ENCODE results near the gene B3GLCT.
"Not testable (repeated sequence)": the region's sequence is repeated elsewhere in the genome, so short reads cannot be mapped to it uniquely, and the experiment has no call there.

B3GLCT gene

DNA sequence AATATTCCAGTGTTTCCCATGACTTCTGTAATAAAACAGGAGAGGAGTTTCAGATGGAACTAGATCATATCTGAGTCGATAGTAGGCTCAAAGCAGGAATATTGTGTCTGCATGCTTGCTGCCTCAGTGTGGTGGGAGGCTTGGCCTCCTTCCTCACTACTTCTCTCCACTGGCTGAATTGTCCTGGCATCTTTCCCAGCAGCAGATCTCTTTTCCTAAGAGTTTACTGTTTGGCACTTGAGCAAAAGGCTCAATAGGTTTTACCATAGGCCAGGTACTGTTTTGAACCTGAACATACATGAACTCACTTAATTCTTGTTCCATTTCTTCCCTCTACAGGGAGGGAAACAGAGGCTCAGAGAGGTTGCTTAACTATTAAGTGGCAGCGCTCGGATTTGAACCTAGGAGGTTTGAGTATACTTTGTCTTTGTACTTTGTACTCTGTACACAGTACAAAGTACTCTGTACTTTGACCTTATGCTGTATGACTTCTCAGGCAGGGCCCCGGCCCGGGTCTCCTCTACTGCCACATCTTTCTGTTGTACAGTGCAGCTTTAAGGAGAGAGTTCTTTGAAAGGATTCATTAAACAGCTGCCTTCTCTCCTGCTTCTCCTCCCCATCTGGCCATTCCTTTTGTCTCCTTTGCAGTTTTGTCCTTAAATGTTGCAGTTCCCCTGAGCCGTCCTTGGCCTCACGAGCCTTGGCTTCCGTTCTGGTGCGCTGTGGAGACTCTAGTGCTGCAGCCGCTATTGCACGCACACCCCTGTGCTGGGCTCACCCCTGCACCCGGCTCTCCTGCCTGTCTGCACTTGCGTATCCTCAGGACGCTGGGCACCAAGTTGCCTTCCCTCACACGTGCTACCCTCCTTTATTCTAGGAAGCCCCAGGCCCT, 8.1 kb downstream of the B3GLCT start:
- no peaks in the 10 kb centered on the region for H3K9me3 Mint-ChIP-seq
- H3K27me3 Mint-ChIP-seq = no peaks in the 10 kb centered on the region
- H3K4me3 Mint-ChIP-seq = no peak overlapping the region
- H3K4me1 Mint-ChIP-seq = peaks cover 18% of the 10 kb centered on the region
- no peaks in the 10 kb centered on the region for H3K36me3 Mint-ChIP-seq
- no peak overlapping the region for H3K27ac Mint-ChIP-seq

DNA sequence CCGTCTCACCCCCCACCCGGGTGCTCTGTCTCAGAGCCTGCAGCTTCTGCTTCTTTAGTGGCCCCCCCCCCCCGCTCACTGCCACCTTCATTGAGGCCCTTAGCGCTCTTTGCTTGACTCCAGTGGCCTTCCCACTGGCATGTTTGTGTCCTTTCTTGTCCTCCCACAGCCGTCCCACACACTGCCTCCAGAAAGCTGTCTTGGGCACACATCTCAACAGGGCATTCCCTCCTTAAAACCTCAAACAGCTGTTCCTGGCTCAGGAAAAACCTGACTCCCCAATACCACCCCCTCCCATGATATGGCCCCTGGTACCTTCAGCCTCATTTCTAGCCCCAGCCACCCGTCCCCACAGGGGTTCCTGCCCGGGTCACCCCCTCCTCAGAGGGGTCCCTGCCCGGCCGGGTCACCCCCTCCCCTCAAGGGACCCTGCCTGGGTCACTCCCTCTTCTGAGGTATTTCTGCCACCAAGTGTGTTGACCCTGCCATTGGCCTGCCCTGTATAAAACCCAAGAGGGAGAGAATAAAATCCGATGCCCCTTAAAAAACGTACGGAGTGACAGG, 8.9 kb downstream of the B3GLCT start:
- H3K4me3 Mint-ChIP-seq = no peak overlapping the region
- no peaks in the 10 kb centered on the region for H3K9me3 Mint-ChIP-seq
- H3K36me3 Mint-ChIP-seq = no peaks in the 10 kb centered on the region
- H3K27me3 Mint-ChIP-seq = no peaks in the 10 kb centered on the region
- H3K4me1 Mint-ChIP-seq = peaks cover 21% of the 10 kb centered on the region
- no peak overlapping the region for H3K27ac Mint-ChIP-seq

DNA sequence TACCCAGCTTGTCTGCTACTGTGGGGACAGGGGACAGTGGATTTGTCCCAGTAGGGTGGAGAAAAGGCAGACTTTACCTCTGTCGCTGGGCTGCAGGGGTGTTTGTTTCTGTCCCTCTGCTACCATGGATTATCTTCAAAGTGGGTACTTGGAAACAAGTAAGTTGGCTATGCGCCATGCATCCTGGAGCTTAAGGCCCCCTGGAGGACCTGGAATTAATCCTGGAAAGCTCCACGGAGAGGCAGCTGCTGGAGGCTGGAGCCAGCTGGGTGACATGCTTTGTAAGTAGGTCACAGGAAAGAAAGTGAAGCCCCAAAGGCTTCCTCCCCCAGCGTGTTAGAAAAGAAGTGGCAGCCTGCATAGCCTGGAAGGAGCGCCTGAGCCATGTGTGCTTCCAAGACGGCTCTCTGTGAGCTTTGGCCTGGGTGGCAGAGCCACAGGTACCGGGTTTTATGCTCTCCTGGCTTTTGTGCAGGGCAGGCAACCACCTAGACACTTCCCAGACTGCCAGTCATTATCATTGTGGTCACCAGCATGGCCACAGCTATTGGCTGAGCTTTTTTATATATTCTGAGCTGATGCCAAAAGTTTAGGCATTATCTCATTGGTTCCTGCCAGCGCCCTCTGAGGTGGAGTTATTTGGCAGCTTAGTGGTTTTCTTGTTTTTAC, 9.5 kb downstream of the B3GLCT start:
- no peaks in the 10 kb centered on the region for H3K36me3 Mint-ChIP-seq
- no peaks in the 10 kb centered on the region for H3K27me3 Mint-ChIP-seq
- H3K27ac Mint-ChIP-seq = no peak overlapping the region
- no peak overlapping the region for H3K4me3 Mint-ChIP-seq
- H3K4me1 Mint-ChIP-seq = peaks cover 21% of the 10 kb centered on the region
- no peaks in the 10 kb centered on the region for H3K9me3 Mint-ChIP-seq

DNA sequence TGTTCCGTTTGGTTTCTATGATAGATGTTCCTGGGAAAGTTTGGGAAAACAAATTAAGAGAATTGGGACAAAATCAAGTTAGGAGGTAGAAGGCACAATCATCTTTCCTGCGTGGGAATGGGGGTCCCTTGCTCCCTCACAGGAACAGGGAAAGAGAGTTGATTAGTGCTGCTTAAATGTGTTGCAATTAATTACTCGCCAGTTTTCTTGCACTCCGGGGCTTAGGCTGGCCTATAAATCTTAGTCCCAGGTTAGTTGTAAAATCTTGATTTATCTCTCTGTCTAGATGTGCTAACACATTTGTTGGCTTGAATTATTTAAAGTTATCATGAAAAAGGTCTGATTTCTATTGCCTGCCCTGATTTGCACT, 10.1 kb downstream of the B3GLCT start:
- no peaks in the 10 kb centered on the region for H3K9me3 Mint-ChIP-seq
- no peaks in the 10 kb centered on the region for H3K27me3 Mint-ChIP-seq
- H3K4me3 Mint-ChIP-seq = no peak overlapping the region
- peaks cover 20% of the 10 kb centered on the region for H3K4me1 Mint-ChIP-seq
- no peaks in the 10 kb centered on the region for H3K36me3 Mint-ChIP-seq
- no peak overlapping the region for H3K27ac Mint-ChIP-seq

DNA sequence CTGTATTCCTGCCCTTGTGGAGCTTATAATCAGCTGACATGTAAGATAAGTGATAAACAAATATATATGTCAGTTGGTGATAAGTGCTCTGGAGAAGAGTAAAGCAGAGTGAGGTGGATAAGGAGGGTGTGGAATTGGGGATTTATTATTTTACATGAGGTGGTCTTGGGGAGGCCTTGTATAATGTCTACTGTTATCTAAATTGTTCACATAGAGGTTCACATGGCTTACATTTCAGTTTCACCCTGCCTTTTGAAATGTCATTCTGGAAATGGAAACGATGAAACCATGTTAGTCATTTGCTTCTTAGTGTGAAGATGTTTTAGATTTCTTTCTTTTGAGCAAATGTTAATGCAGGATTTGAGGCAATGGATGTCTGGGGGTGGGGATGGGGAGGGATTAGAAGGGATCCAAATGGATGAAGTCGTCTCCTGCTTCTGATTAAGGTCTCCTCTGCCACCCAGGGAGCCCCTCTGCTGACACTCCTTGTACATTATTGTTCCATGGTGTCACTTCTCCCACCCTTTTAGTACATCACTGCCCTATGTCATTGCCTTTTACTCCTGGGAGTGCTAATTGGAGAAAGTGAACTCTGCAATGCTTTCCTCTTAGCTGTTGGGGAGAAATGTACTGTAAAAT, 14.0 kb downstream of the B3GLCT start:
- H3K4me3 Mint-ChIP-seq = no peak overlapping the region
- no peak overlapping the region for H3K27ac Mint-ChIP-seq
- no peaks in the 10 kb centered on the region for H3K27me3 Mint-ChIP-seq
- H3K36me3 Mint-ChIP-seq = peaks cover 6% of the 10 kb centered on the region
- H3K9me3 Mint-ChIP-seq = no peaks in the 10 kb centered on the region
- H3K4me1 Mint-ChIP-seq = peaks cover 13% of the 10 kb centered on the region

DNA sequence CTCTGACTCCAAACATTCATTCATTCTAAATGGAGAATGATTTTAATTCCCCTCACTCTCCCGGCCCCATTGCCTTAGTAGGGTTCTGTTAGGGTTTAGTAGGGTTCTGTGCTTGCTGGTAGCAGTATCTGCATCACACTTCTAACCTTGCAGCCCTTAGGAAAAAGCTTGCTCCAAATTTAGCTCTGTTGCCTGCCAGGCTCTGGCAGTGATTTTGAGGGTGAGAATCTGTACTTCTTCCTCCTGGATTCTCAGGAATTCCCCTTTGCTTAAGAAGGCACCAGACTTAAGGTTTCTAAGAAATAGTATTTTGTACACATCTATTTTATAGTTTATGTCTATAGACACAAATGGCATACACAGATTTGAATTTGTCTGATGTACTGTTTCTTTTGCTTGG, 14.7 kb downstream of the B3GLCT start:
- no peaks in the 10 kb centered on the region for H3K9me3 Mint-ChIP-seq
- H3K4me3 Mint-ChIP-seq = no peak overlapping the region
- peaks cover 6% of the 10 kb centered on the region for H3K36me3 Mint-ChIP-seq
- no peaks in the 10 kb centered on the region for H3K27me3 Mint-ChIP-seq
- no peak overlapping the region for H3K27ac Mint-ChIP-seq
- H3K4me1 Mint-ChIP-seq = peaks cover 13% of the 10 kb centered on the region

DNA sequence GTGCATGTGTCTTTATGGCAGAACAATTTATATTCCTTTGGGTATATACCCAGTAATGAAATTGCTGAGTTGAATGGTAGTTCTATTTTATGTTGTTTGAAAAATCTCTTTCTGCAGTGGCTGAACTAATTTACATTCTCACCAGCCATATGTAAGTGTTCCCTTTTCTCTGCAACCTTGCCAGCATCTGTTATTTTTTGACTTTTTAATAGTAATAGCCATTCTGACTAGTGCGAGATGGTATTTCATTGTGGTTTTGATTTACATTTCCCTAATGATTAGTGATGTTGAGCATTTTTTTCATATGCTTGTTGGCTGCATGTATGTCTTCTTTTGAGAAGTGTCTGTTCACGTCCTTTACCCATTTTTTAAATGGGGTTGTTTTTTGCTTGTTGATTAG, 17.1 kb downstream of the B3GLCT start:
- not testable (repeated sequence) for H3K27me3 Mint-ChIP-seq, H3K9me3 Mint-ChIP-seq, H3K4me3 Mint-ChIP-seq, H3K27ac Mint-ChIP-seq, H3K36me3 Mint-ChIP-seq
- H3K4me1 Mint-ChIP-seq = peaks cover 13% of the 10 kb centered on the region

DNA sequence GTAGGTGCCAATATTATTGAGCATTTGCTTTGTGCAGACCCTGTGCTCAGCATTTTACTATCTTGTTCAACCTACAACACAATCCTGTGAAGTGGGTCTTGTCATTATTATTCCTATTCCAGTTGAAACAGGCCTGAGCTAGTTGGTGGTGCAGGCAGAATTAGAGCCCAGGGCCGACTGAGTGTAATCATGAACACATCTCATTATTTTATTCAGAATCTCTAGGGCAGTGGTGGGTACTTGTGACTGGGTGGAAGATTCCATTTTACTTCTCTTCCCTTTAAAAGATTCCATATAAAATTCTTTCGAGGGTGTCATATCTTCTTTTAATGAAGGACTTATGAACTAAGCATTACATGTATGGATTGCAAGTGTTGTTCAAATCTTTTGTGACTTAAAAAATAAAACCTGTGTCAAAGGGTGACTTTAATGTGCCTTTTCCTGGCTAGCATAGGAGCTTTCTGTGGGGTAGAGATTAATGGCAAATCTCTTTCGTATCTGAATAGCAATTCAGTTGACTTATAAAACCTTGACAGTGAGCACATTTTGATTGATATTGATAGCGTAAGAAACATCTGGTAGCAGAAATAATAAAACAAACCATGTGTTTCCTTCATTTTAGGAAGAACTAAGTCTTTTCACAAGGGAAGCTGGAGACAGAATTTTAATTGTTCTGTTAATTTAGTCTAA, 20.3 kb downstream of the B3GLCT start:
- Mint-ChIP-seq H3K27me3 (no peaks in the 10 kb centered on the region), H3K4me1 (no peaks in the 10 kb centered on the region), H3K27ac (no peak overlapping the region), H3K4me3 (no peak overlapping the region), H3K9me3 (no peaks in the 10 kb centered on the region), H3K36me3 (peaks cover 14% of the 10 kb centered on the region)

DNA sequence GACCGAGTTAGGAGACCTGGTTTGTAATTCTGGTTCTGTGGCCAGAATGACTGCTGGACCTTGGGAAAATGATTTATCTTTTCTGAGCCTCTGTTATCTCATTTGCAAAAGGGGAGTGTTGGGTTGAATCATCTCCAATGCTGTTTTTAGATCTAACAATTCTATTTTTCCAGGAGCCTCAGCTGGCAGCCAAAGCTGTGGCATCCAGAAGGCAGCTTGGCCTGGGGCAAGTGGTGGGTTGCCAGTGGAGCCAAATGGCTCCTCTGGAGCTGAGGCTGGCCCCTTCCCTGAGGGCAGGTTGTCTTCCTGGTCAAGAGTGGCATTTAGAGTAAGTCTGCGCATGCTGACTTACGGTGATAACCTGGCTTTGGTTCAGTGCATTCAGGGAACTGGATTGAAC, 21.3 kb downstream of the B3GLCT start:
- Mint-ChIP-seq H3K4me3 (no peak overlapping the region), H3K9me3 (no peaks in the 10 kb centered on the region), H3K4me1 (no peaks in the 10 kb centered on the region), H3K27ac (no peak overlapping the region), H3K36me3 (peaks cover 14% of the 10 kb centered on the region), H3K27me3 (no peaks in the 10 kb centered on the region)

DNA sequence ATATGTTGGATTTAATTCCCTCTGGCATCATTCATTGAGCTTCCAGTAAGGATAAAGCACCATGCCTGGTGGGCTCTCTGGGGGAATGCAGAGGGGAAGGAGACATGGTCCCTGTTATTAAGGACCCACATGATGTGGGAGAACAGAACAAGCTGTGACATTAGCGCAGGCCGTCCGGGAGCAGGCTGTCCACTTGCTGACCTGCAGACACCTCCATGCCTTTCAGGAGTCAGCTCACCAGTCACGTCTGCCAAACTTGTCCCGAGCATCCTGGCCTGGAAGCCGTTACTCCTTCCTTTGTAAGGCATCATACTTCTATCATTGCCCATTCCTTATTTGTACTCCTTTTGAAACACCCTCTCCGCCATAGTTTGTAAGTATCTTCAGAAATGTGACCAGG, 23.4 kb downstream of the B3GLCT start:
- no peak overlapping the region for H3K27ac Mint-ChIP-seq
- H3K36me3 Mint-ChIP-seq = peaks cover 13% of the 10 kb centered on the region
- H3K9me3 Mint-ChIP-seq = no peaks in the 10 kb centered on the region
- H3K4me3 Mint-ChIP-seq = no peak overlapping the region
- H3K4me1 Mint-ChIP-seq = peaks cover 9% of the 10 kb centered on the region
- H3K27me3 Mint-ChIP-seq = no peaks in the 10 kb centered on the region

DNA sequence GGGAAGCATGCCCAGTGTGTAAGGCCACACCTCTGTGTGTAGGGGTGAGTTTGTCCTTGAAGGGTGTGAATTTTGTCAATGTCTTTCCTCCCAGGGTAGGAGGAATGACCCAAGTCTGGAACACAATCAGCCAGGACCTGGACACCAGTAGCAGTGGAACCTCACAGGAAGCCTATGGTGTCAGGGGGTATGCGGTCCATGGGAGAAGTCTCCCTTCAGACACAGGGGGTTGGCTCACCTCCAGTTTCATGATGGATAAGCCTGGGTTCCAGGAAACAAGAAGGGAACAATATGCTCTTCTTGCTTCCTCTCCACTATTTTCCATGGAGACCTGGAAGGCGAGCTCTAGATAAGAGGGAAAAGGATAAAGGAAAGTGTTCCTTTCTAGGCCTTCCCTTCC, 23.9 kb downstream of the B3GLCT start:
- H3K27me3 Mint-ChIP-seq = no peaks in the 10 kb centered on the region
- peaks cover 9% of the 10 kb centered on the region for H3K4me1 Mint-ChIP-seq
- no peak overlapping the region for H3K4me3 Mint-ChIP-seq
- H3K27ac Mint-ChIP-seq = no peak overlapping the region
- no peaks in the 10 kb centered on the region for H3K9me3 Mint-ChIP-seq
- peaks cover 11% of the 10 kb centered on the region for H3K36me3 Mint-ChIP-seq

DNA sequence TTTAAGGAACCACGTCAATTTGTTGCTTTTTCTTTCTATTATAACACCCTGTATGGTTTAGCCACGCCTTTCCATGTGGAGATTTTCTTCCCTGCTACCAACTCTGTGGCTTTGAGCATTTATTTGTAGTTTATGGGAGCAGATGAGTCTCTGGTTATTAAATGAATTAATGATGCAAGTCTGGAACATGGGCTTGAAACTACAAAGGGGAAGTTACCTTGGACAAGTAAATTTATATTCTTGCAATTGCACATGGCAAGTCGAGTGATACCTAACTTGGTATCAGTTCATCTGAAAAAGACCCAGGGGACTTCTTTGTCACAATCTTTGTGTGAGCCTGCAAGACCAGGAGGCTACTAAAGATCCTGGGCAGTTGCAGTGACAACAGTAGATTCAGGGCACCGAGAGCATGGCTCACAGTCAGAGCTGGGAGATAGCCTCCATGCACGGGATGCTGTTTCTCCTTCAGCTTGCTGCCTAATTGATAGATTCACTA, 24.4 kb downstream of the B3GLCT start:
- peaks cover 10% of the 10 kb centered on the region for H3K36me3 Mint-ChIP-seq
- peaks cover 9% of the 10 kb centered on the region for H3K4me1 Mint-ChIP-seq
- H3K27me3 Mint-ChIP-seq = no peaks in the 10 kb centered on the region
- no peaks in the 10 kb centered on the region for H3K9me3 Mint-ChIP-seq
- H3K4me3 Mint-ChIP-seq = no peak overlapping the region
- H3K27ac Mint-ChIP-seq = no peak overlapping the region

DNA sequence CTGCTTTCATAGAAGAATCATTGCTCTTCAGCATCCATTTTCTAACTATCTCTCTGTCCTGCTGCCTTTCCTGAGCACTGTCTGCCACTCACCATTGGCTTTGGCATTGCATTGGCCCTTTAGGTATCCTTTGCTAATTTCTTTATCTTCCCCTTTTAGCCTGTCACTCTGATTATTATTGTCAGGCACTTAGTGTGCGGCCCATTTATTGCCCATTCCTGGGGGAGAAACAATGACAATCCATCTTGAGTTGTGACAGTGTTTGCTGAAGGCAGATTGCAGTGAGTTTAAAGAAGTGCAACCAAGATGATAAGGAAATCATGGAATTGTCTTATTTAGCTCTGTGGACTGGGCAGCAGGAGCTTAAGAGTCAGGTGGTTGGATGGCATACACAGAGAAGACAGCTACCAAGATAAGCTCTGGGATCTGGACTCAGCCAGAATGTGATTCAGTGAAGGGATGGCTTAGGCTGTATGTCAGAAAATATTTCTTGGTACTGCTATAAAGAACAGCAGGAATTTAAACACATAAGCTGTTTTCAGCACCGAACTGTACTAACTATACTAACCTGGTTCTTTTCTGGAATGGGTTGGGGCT, 25.3 kb downstream of the B3GLCT start:
- Mint-ChIP-seq H3K36me3 (peaks cover 10% of the 10 kb centered on the region), H3K9me3 (no peaks in the 10 kb centered on the region), H3K4me3 (no peak overlapping the region), H3K27ac (no peak overlapping the region), H3K4me1 (peaks cover 9% of the 10 kb centered on the region), H3K27me3 (no peaks in the 10 kb centered on the region)

DNA sequence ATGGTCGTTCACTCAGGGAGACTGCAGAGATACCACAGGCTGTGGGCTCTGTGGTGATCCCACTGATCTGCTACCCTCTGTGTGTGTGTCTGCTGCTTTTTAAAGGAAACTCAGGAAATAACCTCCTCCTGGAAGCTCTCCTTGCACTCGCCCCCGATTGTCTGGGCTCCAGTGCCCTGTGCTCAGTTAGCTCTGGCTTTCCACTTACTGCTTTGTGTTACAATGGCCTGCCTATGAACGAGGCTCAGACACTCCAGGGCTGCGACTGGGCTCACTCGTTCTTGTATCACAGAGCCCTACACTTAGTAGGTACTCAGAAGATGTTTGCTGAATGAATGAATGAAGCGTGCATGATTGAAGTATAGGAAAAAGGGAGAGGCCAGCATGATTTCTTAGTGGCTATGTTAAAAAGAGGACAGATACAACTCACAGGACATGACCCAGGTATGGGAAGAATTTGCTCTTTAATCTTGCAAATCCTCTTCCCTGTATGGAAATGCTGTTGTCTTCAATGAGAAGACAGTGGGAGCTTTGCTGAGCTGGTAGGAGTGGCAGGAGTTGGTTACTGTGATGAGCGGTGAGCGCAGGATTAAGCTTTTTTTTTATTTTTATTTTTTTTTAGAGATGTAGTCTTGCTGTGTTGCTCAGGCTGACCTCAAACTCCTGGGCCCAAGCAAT, 26.4 kb downstream of the B3GLCT start:
- H3K27ac Mint-ChIP-seq = no peak overlapping the region
- H3K27me3 Mint-ChIP-seq = no peaks in the 10 kb centered on the region
- peaks cover 9% of the 10 kb centered on the region for H3K4me1 Mint-ChIP-seq
- H3K36me3 Mint-ChIP-seq = peaks cover 9% of the 10 kb centered on the region
- no peak overlapping the region for H3K4me3 Mint-ChIP-seq
- H3K9me3 Mint-ChIP-seq = no peaks in the 10 kb centered on the region
